Spleen (tissue), 7 donors: ENCODE measurements around the gene ZNF530.

Experiments
- POLR2A ChIP-seq, 3 donors: fragments of 450-650 bp; IDR thresholded peaks; one replicate each; pipeline ENCODE4 v1.5.1; 2017; ENCODE audit warnings: antibody characterized with exemption in 3 of 3, mild to moderate bottlenecking in 1 of 3
- TF ChIP-seq, protein P1 (sequence below), 11 experiments: fragments of 200-600 bp in 7 of 11; fragments of 450-650 bp in 4 of 11; sonication (generic) in 4 of 11; IDR thresholded peaks in 8 of 11; conservative IDR thresholded peaks in 3 of 11; 1 replicate in 7 of 11; 2 replicates in 4 of 11; pipeline versions ENCODE4 v1.4.0 to v1.8.0; 2016 to 2021; ENCODE audit warnings: antibody characterized with exemption in 11 of 11, inconsistent platforms in 4 of 11, mild to moderate bottlenecking in 1 of 11
- donor health status: DM: no; HTN: no; CAD: no; lungs with moderate emphysema.
- donor health status: DM: no; HTN: no; CAD: no.
- donor health status: DM: no; HTN: no; CAD: no.

DNA sequence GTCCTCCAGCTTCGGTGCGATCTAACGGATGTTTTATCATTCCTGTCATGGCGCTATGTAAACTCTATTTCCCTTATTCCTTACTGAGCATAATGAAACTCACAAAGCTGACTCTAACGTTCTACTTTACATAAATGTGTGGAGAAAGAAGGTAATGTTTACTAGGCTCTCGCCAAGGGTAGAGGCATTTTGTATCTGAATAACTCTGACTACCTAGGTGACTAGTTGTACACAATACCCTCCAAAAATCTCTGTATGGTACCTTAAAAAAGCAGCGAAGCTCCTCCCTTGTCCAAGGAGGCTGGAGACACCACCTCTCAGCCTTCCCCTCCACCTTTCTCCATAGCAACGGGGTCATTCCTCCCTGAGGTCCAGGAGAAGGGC, 316 bp upstream of the ZNF530 start:
- TF ChIP-seq, protein P1, sequence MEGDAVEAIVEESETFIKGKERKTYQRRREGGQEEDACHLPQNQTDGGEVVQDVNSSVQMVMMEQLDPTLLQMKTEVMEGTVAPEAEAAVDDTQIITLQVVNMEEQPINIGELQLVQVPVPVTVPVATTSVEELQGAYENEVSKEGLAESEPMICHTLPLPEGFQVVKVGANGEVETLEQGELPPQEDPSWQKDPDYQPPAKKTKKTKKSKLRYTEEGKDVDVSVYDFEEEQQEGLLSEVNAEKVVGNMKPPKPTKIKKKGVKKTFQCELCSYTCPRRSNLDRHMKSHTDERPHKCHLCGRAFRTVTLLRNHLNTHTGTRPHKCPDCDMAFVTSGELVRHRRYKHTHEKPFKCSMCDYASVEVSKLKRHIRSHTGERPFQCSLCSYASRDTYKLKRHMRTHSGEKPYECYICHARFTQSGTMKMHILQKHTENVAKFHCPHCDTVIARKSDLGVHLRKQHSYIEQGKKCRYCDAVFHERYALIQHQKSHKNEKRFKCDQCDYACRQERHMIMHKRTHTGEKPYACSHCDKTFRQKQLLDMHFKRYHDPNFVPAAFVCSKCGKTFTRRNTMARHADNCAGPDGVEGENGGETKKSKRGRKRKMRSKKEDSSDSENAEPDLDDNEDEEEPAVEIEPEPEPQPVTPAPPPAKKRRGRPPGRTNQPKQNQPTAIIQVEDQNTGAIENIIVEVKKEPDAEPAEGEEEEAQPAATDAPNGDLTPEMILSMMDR (IDR thresholded peaks at IDR 0.05 in 8 of 11, conservative IDR thresholded peaks at IDR 0.05 in 3 of 11), result no peak
- TF ChIP-seq POLR2A (IDR thresholded peaks at IDR 0.05), result no peak
